ENCODE data around the gene MPP4. TPM values are rescaled to one million over a fixed set of nuclear protein-coding genes. Genes with fewer than 3 reads are reported as not detected.

Gene MPP4
- total and polyA plus RNA-seq, 12 donors: 0.16 to 0.25 (median 0.25) TPM; not detected in 9

GRCh38 chr2:201643216-201643890 lies 55.1 kb downstream of the MPP4 start, which contains the start of gene TMEM237:
Gene TMEM237, minus strand, starts transcription at chr2:201643503. Its CDS starts 103 bp downstream, at chr2:201643400.
- Histone ChIP-seq H3K27ac (peak within 1 kb of the TSS; percentile 76 to 96 (median 93)), H3K36me3 (peaks cover 0 to 15% (median 0%) of the 10 kb centered on the region in 9 donors), H3K4me3 (peak within 1 kb of the TSS; percentile 76 to 97 (median 88)), H3K27me3 (no peaks in the 10 kb centered on the region), H3K9me3 (no peaks in the 10 kb centered on the region), H3K4me1 (peaks cover 0 to 22% (median 12%) of the 10 kb centered on the region in 9 donors)
- ATAC-seq (peak; percentile 68 to 85 (median 81)), DNase-seq (peak; percentile 33 to 60)
- TF ChIP-seq CTCF (IDR thresholded peaks at IDR 0.05): peak in 1 of 9 donors; percentile 5
- 1% methylated on average over 40 to 41 of the region's 41 CpGs for WGBS, 2 donors
- intact Hi-C loops (cut with DNase I): loop anchor here in 1 of 10 donors (10.0 kb wide), 1 partner anchor 239 kb away; no protein-coding TSS in a partner anchor

GRCh38 chr2:201642579-201643215 lies 55.7 kb downstream of the MPP4 start:
- WGBS, 2 donors: 0% methylated on average over 52 to 56 of the region's 56 CpGs
- ATAC-seq: peak; percentile 91 to 97 (median 95)
- intact Hi-C loops (cut with DNase I): loop anchor here in 1 of 10 donors (10.0 kb wide), 1 partner anchor 238 kb away; no protein-coding TSS in a partner anchor

GRCh38 chr2:201642086-201642578 lies 56.3 kb downstream of the MPP4 start:
- DNase-seq: no peak
- peak in 4 of 8 donors; percentile 6 to 54 (median 31) for ATAC-seq
- Histone ChIP-seq H3K27ac (peak overlapping the region; percentile 76 to 96 (median 93)), H3K9me3 (no peaks in the 10 kb centered on the region), H3K27me3 (no peaks in the 10 kb centered on the region), H3K4me1 (peaks cover 0 to 22% (median 12%) of the 10 kb centered on the region in 9 donors), H3K36me3 (peaks cover 0 to 27% (median 0%) of the 10 kb centered on the region in 9 donors), H3K4me3 (peak overlapping the region; percentile 76 to 97 (median 88))
- no peak for TF ChIP-seq CTCF (IDR thresholded peaks at IDR 0.05)
- WGBS, 2 donors: 1% methylated on average over 16 of the region's 16 CpGs
- intact Hi-C loops (cut with DNase I): loop anchor here in 1 of 10 donors (10.0 kb wide), 1 partner anchor 237 kb away; no protein-coding TSS in a partner anchor

More at GRCh38 chr2:201642579-201643215, 55.7 kb downstream of the MPP4 start:
- no peaks in the 10 kb centered on the region for H3K9me3 ChIP-seq
- peaks cover 0 to 22% (median 12%) of the 10 kb centered on the region in 9 donors for H3K4me1 ChIP-seq
- H3K36me3 ChIP-seq: peaks cover 0 to 22% (median 0%) of the 10 kb centered on the region in 9 donors
- H3K27ac ChIP-seq: peak overlapping the region; percentile 76 to 96 (median 93)
- peak; percentile 76 to 84 for DNase-seq
- no peaks in the 10 kb centered on the region for H3K27me3 ChIP-seq
- TF ChIP-seq CTCF (IDR thresholded peaks at IDR 0.05): peak in 2 of 9 donors; percentile 32 to 46
- H3K4me3 ChIP-seq: peak overlapping the region; percentile 76 to 97 (median 88)

GRCh38 chr2:201639205-201639604 lies 59.2 kb downstream of the MPP4 start:
- no peak for DNase-seq
- ATAC-seq: no peak
- TF ChIP-seq CTCF (IDR thresholded peaks at IDR 0.05): no peak
- H3K27me3 ChIP-seq: no peaks in the 10 kb centered on the region
- H3K4me3 ChIP-seq: no peak overlapping the region
- intact Hi-C loops (cut with DNase I): no loop called here
- peaks cover 0 to 56% (median 8%) of the 10 kb centered on the region in 9 donors for H3K36me3 ChIP-seq
- WGBS, 2 donors: 73 to 80% methylated on average over 3 of the region's 3 CpGs
- H3K9me3 ChIP-seq: no peaks in the 10 kb centered on the region
- no peak overlapping the region for H3K27ac ChIP-seq
- H3K4me1 ChIP-seq: peaks cover 0 to 18% (median 11%) of the 10 kb centered on the region in 9 donors
